GM12878 (cell line): Measurements from ENCODE around the gene OTOR. TPM values are rescaled to one million over a fixed set of nuclear protein-coding genes. Genes with fewer than 3 reads are reported as not detected.

Experiments
- BCL3 ChIP-seq: IDR thresholded peaks from 2 replicates; pipeline ENCODE4 v1.6.1; 2011; ENCODE audit warnings: borderline replicate concordance, low read depth, mild to moderate bottlenecking, moderate library complexity, low read length; ENCODE audit not compliant: insufficient read depth, poor library complexity, severe bottlenecking
- BCLAF1 ChIP-seq: fragments of 450-650 bp; IDR thresholded peaks from 2 replicates; pipeline ENCODE4 v1.6.1; 2017; ENCODE audit warnings: antibody characterized with exemption, mild to moderate bottlenecking, moderate library complexity
- BRCA1 ChIP-seq: IDR thresholded peaks from 2 replicates; pipeline ENCODE4 v1.6.1; 2011; ENCODE audit warnings: low read depth, low read length, improper control_type of control experiment
- CREB1 ChIP-seq: IDR thresholded peaks from 2 replicates; pipeline ENCODE4 v1.6.1; 2012; ENCODE audit warnings: low read depth, mild to moderate bottlenecking, inconsistent platforms
- HCFC1 ChIP-seq: fragments of 150-350 bp; IDR thresholded peaks from 2 replicates; pipeline ENCODE4 v1.6.1; 2014; ENCODE audit warnings: low read length
- HDAC6 ChIP-seq: fragments of 200-600 bp; sonication (generic); IDR thresholded peaks from one replicate; pipeline ENCODE4 v1.8.0; 2017; ENCODE audit warnings: antibody characterized with exemption; ENCODE audit not compliant: unreplicated experiment
- MEF2B ChIP-seq: fragments of 450-650 bp; IDR thresholded peaks from 2 replicates; pipeline ENCODE4 v1.6.1; 2018; ENCODE audit warnings: mild to moderate bottlenecking, moderate library complexity; ENCODE audit not compliant: partially characterized antibody, poor library complexity, severe bottlenecking
- MTA2 ChIP-seq: fragments of 450-650 bp; IDR thresholded peaks from 2 replicates; pipeline ENCODE4 v1.6.1; 2016; ENCODE audit warnings: low read depth, mild to moderate bottlenecking, moderate library complexity
- NRF1 ChIP-seq: conservative IDR thresholded peaks from 2 replicates; pipeline ENCODE4 v1.6.1; 2011; ENCODE audit warnings: mild to moderate bottlenecking, low read depth, low read length, improper control_type of control experiment
- PKNOX1 ChIP-seq: fragments of 450-650 bp; IDR thresholded peaks from 2 replicates; pipeline ENCODE4 v1.6.1; 2016; ENCODE audit warnings: mild to moderate bottlenecking
- RB1 ChIP-seq: fragments of 450-650 bp; formaldehyde crosslinking; IDR thresholded peaks from 2 replicates; pipeline ENCODE4 v1.6.1; 2017; ENCODE audit warnings: mild to moderate bottlenecking, borderline replicate concordance
- TCF7 ChIP-seq: IDR thresholded peaks from 2 replicates; pipeline ENCODE4 v1.6.1; 2014; ENCODE audit warnings: antibody characterized with exemption, borderline replicate concordance
- YY1 ChIP-seq: IDR thresholded peaks from 2 replicates; pipeline ENCODE4 v1.6.1; 2011; ENCODE audit warnings: low read depth, mild to moderate bottlenecking, low read length
- ZBED1 ChIP-seq: IDR thresholded peaks from 2 replicates; pipeline ENCODE4 v1.6.1; 2016; ENCODE audit warnings: borderline replicate concordance
- ZBTB40 ChIP-seq: fragments of 450-650 bp; IDR thresholded peaks from 2 replicates; pipeline ENCODE4 v1.6.1; 2016; ENCODE audit warnings: mild to moderate bottlenecking, moderate library complexity, borderline replicate concordance
- ZNF217 ChIP-seq: fragments of 450-650 bp; IDR thresholded peaks from 2 replicates; pipeline ENCODE4 v1.6.1; 2017; ENCODE audit warnings: antibody characterized with exemption, mild to moderate bottlenecking
- ZSCAN29 ChIP-seq: fragments of 450-650 bp; IDR thresholded peaks from 2 replicates; pipeline ENCODE4 v1.6.1; 2017; ENCODE audit warnings: mild to moderate bottlenecking, moderate library complexity
- polyA plus RNA-seq, 11 experiments: library from polyadenylated mRNA; depleted of rRNA in 4 of 11; unstranded in 6 of 11; stranded (reverse) in 5 of 11; fragments of >200 nt; fragmentation: Nextera tagmentation in 4 of 11; fragmentation: Illumina TruSeq in 1 of 11; extraction: Ambion mirVana in 4 of 11; extraction: Trizol in 1 of 11; gene quantifications; 1 replicate in 1 of 11; 2 replicates in 10 of 11; pipeline versions ENCODE4 v1.2.1 to v1.2.3, GENCODE V29; 2011 to 2016; ENCODE audit warnings: inconsistent platforms in 2 of 11, missing spikeins in 2 of 11, low read depth in 1 of 11
- total RNA-seq, 4 experiments: library from RNA; depleted of rRNA in 3 of 4; stranded (reverse); fragments of >200 nt in 3 of 4; fragmentation: Illumina TruSeq in 1 of 4; extraction: Trizol in 1 of 4; gene quantifications; 2 replicates each; pipeline versions ENCODE4 v1.2.1 to v1.2.3, GENCODE V29; 2013 to 2021

OTOR gene
- total and polyA plus RNA-seq, 10 of the 15 experiments (the other 5 are each of a cell fraction or from before 2014, with no cell fraction given): not detected

GRCh38 chr20:16729565-16730460 lies 18.3 kb upstream of the OTOR start, which contains the start of gene SNRPB2 (continued):
- TF ChIP-seq ZBTB40: peak; percentile 96
- no peak for TF ChIP-seq TCF7
- TF ChIP-seq BRCA1: no peak
- TF ChIP-seq ZNF217: peak; percentile 49; the same call in 1 of the 2 replicates
- TF ChIP-seq MEF2B: peak; percentile 26
- TF ChIP-seq ZSCAN29: no peak
- no peak for TF ChIP-seq RB1
- TF ChIP-seq MTA2: no peak
- peak; percentile 94 for TF ChIP-seq HCFC1
- TF ChIP-seq NRF1: peak; percentile 91
- peak; percentile 98 for TF ChIP-seq CREB1
- TF ChIP-seq BCLAF1: no peak
- peak; percentile 39 for TF ChIP-seq HDAC6
- TF ChIP-seq ZBED1: no peak
- no peak for TF ChIP-seq BCL3
- no peak; the same call in 1 of the 2 replicates for TF ChIP-seq PKNOX1
- peak; percentile 94 for TF ChIP-seq YY1
